GM19468 (cell line): ENCODE results near the gene PRPF38A.
A peak's percentile ranks its signal among the peaks of the same experiment; 100 is the strongest.
"Not testable (repeated sequence)": the region's sequence is repeated elsewhere in the genome, so short reads cannot be mapped to it uniquely, and the experiment has no call there.

Experiments
- ATAC-seq: cut with Tn5 transposase; IDR thresholded peaks from one replicate; pipeline ENCODE4 v1.9.1; 2021; ENCODE audit warnings: mild to moderate bottlenecking, moderate library complexity, moderate number of reproducible peaks; ENCODE audit not compliant: unreplicated experiment; ENCODE audit errors: extremely low read depth

Gene PRPF38A

DNA sequence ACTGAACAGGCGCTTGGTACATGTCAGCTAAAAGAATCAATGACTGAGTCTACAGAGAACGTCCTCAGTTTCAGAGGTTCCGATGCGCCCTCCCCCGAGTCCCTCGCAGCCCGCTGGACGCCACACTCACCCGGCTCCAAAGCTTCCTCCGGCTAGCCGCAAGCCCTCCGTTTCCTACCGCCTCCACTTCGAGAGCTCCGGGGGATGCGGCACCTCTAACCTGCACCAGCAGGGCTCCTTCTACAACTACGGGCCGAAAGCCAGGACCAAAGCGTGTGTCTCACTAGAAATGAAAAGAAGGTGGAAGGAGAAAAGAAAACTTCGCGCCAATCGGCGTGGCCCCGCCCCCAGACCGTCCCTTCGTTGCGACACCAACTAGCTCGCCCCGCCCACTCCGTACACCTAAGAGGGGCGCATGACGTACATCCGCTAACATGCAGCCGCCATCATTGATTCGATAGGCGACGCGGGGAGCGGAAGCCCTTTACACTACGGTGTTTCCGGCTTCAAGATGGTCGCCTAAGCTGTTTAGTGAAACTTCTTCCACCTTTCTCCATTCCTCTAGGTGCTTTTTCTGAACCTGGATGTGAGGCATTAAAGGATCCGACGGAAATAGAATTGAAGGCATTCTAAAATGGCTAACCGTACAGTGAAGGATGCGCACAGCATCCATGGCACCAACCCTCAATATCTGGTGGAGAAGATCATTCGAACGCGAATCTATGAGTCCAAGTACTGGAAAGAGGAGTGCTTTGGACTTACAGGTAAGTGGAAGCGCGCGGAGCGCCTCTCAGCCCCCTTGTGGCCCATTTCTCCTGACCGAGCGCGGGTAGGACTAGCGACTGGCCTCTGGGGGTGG is at the start of gene PRPF38A, which contains the start of gene ORC1:
TSS of gene PRPF38A (plus strand) at position 487 of the 859 bp plus-strand sequence. CDS start at position 635, 148 bp downstream.
TSS of gene ORC1 (minus strand) at position 308 of the 859 bp plus-strand sequence. CDS start 2,200 bp downstream, outside the sequence.
- ATAC-seq: peak; percentile 82

DNA sequence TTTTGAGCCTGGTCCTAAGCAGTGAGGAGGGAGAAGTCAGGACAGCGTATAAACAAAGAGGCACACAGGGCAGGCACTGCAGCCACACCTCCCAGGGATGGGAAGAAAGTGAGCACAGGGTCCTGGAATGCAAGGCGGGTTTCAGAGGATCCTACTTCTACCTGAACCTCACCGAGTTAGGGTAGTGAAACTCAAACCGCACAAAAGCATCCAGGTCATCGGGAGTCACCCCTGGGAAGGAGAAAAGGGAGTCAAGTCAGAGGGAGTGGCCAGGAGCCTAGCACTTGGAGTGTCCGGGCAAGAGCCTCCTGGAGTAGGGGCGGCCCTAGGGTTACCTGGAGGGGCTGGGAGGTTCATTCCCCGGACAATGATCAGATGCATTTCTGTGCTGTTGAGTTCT is 49.0 kb upstream of the PRPF38A start:
- no peak for ATAC-seq

- ATAC-seq: no peak
Measured at GRCh38 chr1:52355847-52356505, 48.4 kb upstream of the PRPF38A start.

DNA sequence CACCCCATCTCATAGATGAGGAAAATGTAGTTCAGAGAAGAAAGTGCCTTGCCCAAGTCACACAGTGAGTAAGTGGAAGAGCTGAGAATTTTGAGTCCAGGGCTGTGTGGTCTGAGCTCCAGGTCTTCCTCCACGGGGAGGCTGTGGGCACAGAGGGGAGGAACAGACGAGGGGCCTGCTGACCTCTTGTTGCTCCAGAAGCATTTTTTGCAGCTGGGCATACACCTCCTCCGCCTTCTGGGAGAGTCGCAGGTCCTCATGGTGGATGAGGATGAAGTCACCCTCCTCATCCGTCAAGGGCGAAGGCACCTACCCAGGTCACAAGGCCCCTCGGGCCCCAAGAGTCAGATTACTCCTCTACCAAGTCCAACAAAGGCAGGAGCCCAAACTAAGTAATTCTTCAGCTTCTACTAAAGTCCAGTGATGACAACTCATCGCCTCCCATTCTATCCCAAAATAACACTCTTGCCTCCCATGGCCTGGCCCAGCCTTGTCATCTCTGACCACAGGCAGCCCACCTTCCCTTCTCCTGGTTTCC is 47.5 kb upstream of the PRPF38A start:
- no peak for ATAC-seq

DNA sequence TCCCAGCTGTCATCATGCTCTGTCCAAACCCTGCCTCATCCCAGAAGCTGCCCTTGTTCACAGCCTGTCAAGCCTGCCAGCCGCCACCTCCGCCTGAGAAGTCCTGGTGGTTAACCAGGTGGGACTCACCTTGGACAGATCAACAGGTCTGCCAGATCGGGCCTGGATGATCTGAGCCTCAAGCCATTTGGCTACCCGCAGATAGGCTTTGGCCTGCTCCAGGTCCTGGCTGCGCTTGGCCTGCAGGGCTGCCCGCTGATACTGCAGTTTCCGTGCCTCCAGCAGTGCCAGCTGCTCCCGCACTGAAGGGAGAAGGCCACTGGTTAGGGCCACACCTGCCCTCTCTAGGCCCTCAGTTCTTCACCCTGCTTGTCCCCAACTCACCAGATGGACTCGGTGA is 47.0 kb upstream of the PRPF38A start:
- no peak for ATAC-seq

- no peak for ATAC-seq
Measured at GRCh38 chr1:52358851-52359497, 45.4 kb upstream of the PRPF38A start.

- ATAC-seq: no peak
Measured at GRCh38 chr1:52359676-52360594, 44.5 kb upstream of the PRPF38A start.

DNA sequence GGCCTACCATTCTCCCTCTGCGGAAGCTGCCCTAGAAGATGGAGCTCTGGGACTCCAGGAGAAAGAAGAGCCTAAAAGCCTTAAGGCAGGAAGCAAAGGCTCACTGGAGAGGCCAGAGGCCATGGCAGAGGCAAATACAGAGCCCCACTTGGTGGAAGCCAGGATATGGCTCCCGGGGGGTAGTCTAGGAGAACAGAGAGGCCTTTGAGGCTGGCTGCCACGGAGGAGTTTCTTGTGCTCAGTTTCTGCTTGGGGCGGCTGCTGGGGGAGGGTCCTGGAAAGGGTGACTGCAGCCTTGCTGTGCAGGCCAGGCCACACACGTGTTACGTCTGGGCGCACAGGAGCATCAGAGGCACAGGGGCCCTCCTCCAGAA is 43.8 kb upstream of the PRPF38A start:
- ATAC-seq: no peak

DNA sequence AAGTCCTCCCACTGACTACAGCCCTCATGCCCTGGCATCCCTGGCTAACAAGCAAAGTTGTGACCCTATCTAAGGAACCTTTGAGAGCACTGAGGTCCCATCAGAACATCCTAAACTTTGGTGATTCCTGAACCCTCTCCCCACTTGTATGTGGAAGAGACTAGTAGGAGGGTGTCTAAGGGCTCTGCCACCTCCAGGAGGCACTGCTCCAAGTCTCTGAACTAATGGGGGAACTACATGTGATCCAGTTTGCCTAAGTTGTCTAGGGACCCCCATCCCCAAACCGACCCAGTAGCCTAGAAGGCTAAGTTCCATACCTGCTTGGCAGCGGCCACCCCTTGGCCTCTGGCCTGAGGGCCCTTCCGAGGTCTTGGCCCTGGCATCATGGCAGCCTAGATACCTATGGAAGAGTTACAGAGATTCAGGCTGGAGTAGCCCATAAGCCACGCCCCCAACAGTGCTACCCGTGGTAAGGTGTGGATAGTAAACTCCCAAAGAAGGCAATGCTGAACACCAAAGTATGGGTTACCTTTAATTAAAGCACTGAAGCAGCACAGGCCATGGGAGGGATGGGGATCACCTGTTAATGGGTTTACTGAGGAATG is 40.1 kb upstream of the PRPF38A start:
- ATAC-seq: no peak

DNA sequence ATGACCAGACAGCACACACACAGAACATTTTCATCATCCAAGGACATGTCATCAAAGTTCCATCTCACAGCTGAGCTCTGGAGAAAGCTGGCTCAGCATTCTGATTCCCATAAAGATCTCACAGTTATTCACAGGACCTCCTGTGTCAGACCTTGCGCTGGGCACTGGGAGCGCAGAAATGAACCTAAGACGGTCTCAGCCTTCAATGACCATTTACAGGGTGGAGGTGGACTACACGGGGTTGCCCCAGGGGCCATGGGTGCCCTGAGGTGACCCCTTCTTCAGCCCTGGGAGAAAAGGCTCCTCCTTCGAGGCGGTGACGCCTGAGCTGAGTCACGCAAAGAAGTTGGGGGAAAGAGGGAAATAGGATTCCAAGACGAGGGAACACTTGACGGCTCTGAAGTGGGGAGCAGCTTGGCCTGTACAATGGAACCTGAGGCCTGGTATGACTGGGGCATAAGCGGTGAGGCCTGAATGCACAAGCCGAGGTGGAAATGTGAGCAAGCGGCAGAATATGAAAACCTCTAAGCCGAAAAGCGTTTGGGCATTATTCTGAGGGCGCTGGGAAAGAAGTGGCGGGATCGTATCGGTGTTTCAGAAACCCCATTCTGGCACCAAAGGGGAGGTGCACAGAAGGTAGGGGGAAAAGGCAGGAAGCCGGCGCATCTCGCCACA is 39.2 kb upstream of the PRPF38A start:
- no peak for ATAC-seq

DNA sequence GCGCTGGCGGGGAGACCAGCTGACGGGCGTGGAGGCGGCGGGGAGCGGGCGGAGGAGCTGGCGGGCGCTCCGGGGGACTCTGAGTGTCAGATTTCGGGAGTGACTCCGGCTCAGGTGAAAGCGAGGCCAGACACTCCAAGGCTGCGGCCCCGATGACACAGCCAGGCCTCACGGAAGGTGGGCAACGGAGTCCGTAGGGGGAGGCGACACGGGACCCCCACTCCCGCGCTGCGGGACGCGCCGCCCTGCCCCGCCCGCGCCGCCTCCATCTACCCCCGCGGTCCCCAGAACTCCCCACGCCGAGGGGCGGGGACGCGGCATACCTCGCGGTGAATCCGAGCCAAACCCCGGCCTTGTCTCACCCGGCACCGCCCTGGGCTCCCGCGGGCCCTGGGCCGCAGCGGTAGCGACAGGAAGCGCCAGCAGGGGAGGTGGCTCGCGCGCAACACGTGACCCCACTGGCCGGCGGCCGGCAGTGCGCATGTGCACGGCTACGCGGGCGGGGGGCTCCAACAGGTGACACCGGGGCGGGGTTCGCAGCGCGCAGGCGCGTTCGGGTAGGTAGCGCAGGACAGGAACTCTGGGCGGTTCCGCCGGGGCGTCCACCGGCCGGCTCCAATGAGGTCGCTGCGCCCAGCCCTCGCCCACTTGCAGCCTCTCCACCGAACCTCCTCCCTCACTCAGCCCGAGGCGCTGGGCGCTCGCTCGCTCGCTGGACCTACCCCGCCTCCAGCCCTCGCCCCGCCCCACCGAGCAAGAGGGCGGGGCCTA is 38.5 kb upstream of the PRPF38A start, which contains the start of gene CC2D1B:
TSS of gene CC2D1B (minus strand) at position 460 of the 771 bp plus-strand sequence. CDS start 1,585 bp downstream, outside the sequence.
- ATAC-seq: peak; percentile 88

- ATAC-seq: no peak
Measured at GRCh38 chr1:52366517-52366827, 37.9 kb upstream of the PRPF38A start.

- no peak for ATAC-seq
Measured at GRCh38 chr1:52367272-52367671, 37.1 kb upstream of the PRPF38A start.

- peak; percentile 10 for ATAC-seq
Measured at GRCh38 chr1:52368383-52369172, 35.8 kb upstream of the PRPF38A start.

- not testable (repeated sequence) for ATAC-seq
Measured at GRCh38 chr1:52369851-52370250, 34.6 kb upstream of the PRPF38A start.

- no peak for ATAC-seq
Measured at GRCh38 chr1:52385376-52385775, 19.0 kb upstream of the PRPF38A start.

DNA sequence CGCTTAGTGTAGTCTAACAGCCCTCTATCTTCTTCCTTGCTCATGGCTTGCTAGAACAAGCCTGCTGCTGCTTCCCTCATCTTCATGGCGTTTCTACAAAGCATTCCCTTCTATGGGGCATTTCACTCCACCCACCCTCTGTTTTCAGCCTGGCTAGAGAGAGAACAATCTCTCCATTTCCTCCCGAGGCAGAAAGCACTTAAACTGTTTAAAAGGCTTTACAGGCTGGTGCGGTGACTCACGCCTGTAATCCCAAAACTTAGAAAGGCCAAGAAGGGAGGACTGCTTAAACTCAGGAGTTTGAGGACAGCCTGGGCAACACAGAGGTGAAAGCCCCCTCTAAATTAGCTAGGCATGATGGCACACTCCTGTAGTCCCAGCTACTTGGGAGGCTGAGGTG is 17.9 kb upstream of the PRPF38A start:
- no peak for ATAC-seq
